Measurements from ENCODE around the gene AP2A2.

The AP2A2 gene

GRCh38 chr11:1047595-1048156 is 122.0 kb downstream of the AP2A2 start:
- no peak for DNase-seq

GRCh38 chr11:1048375-1049070 is 122.9 kb downstream of the AP2A2 start:
- no peak for DNase-seq

GRCh38 chr11:1049071-1049405 is 123.4 kb downstream of the AP2A2 start:
- DNase-seq: no peak

GRCh38 chr11:1049431-1049891 is 123.8 kb downstream of the AP2A2 start:
- DNase-seq: peak; percentile 21

GRCh38 chr11:1049911-1050580 is 124.4 kb downstream of the AP2A2 start:
- DNase-seq: no peak

- DNase-seq: no peak
Observed at GRCh38 chr11:1050581-1051355, 125.1 kb downstream of the AP2A2 start.

- DNase-seq: no peak
Observed at GRCh38 chr11:1051356-1052132, 125.9 kb downstream of the AP2A2 start.

- DNase-seq: no peak
Observed at GRCh38 chr11:1052133-1053011, 126.7 kb downstream of the AP2A2 start.

GRCh38 chr11:1053121-1053901 is 127.6 kb downstream of the AP2A2 start:
- DNase-seq: no peak

- DNase-seq: no peak
Observed at GRCh38 chr11:1054143-1055108, 128.8 kb downstream of the AP2A2 start.

- DNase-seq: no peak
Observed at GRCh38 chr11:1055109-1055703, 129.5 kb downstream of the AP2A2 start.

GRCh38 chr11:1055990-1056771 is 130.5 kb downstream of the AP2A2 start:
- no peak for DNase-seq

GRCh38 chr11:1057806-1058205 is 132.1 kb downstream of the AP2A2 start:
- DNase-seq: no peak

- DNase-seq: no peak
Observed at GRCh38 chr11:1059759-1060158, 134.1 kb downstream of the AP2A2 start.

- DNase-seq: no peak
Observed at GRCh38 chr11:1060410-1060809, 134.7 kb downstream of the AP2A2 start.

GRCh38 chr11:1060852-1061616 is 135.4 kb downstream of the AP2A2 start:
- DNase-seq: no peak
